K562 (cell line): ENCODE results near the gene FAM171A2. TPM values are rescaled to one million over a fixed set of nuclear protein-coding genes. Genes with fewer than 3 reads are reported as not detected.

Source experiments
- ATAC-seq: fragments of 200-7000 bp; cut with Tn5 transposase; 3 replicates; pipeline ENCODE4 v1.9.1; 2020; ENCODE audit warnings: moderate library complexity
- BruUV-seq: library from RNA; stranded (reverse); fragments of 400-500 nt; replicated peaks from 2 replicates; lab custom pipeline; 2021; lab: Mats Ljungman, UMichigan
- CTCF ChIA-PET: fragments of 300-600 bp; formaldehyde crosslinking; extraction: SDS; loops from one replicate; lab custom pipeline; 2021; ENCODE audit warnings: low intra/inter-chr PET ratio; lab: Yijun Ruan, JAX
- POLR2A ChIA-PET: fragments of 300-600, 350-650 bp; sonication (Branson Sonifier 250); formaldehyde crosslinking; extraction: SDS; loops from one replicate; lab custom pipeline; 2021; ENCODE audit warnings: antibody characterized with exemption, inconsistent platforms; lab: Yijun Ruan, JAX
- DNase-seq, 4 experiments: peaks; one replicate each; pipeline versions ENCODE4 v3.0.0 to v3.0.0-alpha.2; 2011 to 2018; ENCODE audit warnings: low spot score in 3 of 4, mixed read lengths in 3 of 4; ENCODE audit errors: extremely low read depth in 1 of 4
- FAIRE-seq: peaks from 2 replicates; lab custom pipeline; 2011; peaks lifted over from hg19 to GRCh38; lab: Jason Lieb, UNC
- H2AFZ ChIP-seq: 2 replicates; pipeline ENCODE4 v1.6.0; 2011; ENCODE audit warnings: low read depth, low read length, control low read depth, inconsistent platforms
- H3K27ac ChIP-seq: fragments of 200-600 bp; 3 replicates; pipeline ENCODE4 v1.8.0; 2011; ENCODE audit warnings: low read depth, mild to moderate bottlenecking, control low read depth, inconsistent platforms, low read length, moderate library complexity, mixed read lengths; ENCODE audit errors: extremely low read depth
- H3K27me3 ChIP-seq, 2 experiments: fragments of 300-600 bp in 1 of 2; 2 replicates in 1 of 2; 3 replicates in 1 of 2; pipeline versions ENCODE4 v1.6.0 to v1.8.0; 2011; ENCODE audit warnings: inconsistent platforms in 2 of 2, low read length in 2 of 2, mild to moderate bottlenecking in 1 of 2, mixed read lengths in 1 of 2, moderate library complexity in 1 of 2; ENCODE audit not compliant: control insufficient read depth in 2 of 2, insufficient read depth in 2 of 2
- H3K36me3 ChIP-seq: fragments of 300-600 bp; 3 replicates; pipeline ENCODE4 v1.8.0; 2011; ENCODE audit warnings: mild to moderate bottlenecking, low read length, inconsistent platforms; ENCODE audit not compliant: control insufficient read depth, insufficient read depth
- H3K4me1 ChIP-seq, 2 experiments: fragments of 200-600 bp in 1 of 2; replicated peaks in 1 of 2; 2 replicates in 1 of 2; 3 replicates in 1 of 2; pipeline versions ENCODE4 v1.5.1 to v1.8.0; 2011; ENCODE audit warnings: inconsistent platforms in 2 of 2, low read length in 2 of 2, mild to moderate bottlenecking in 1 of 2, mixed read lengths in 1 of 2, moderate library complexity in 1 of 2; ENCODE audit not compliant: control insufficient read depth in 2 of 2, insufficient read depth in 2 of 2
- H3K4me2 ChIP-seq: 2 replicates; pipeline ENCODE4 v1.6.1; 2011; ENCODE audit warnings: low read length, control low read depth, inconsistent platforms, mixed read lengths; ENCODE audit not compliant: insufficient read depth
- H3K4me3 ChIP-seq: fragments of 200-600 bp; sonication (generic), shearing (Covaris generic); 2 replicates; pipeline ENCODE4 v1.5.1; 2016; ENCODE audit warnings: control low read depth, inconsistent platforms
- H3K79me2 ChIP-seq: fragments of 200-600 bp; 3 replicates; pipeline ENCODE4 v1.8.0; 2011; ENCODE audit warnings: low read length, inconsistent platforms; ENCODE audit not compliant: control insufficient read depth, insufficient read depth
- H3K9ac ChIP-seq, 2 experiments: 2 replicates each; pipeline versions ENCODE4 v1.6.0 to v1.6.1; 2011; ENCODE audit warnings: low read depth in 2 of 2, low read length in 2 of 2, control low read depth in 1 of 2, inconsistent platforms in 1 of 2, mild to moderate bottlenecking in 1 of 2, mixed read lengths in 1 of 2; ENCODE audit not compliant: insufficient read depth in 1 of 2
- H3K9me1 ChIP-seq: one replicate; pipeline ENCODE4 v1.6.0; 2011; ENCODE audit warnings: inconsistent platforms, mild to moderate bottlenecking, low read length, moderate library complexity; ENCODE audit not compliant: control insufficient read depth, insufficient read depth
- H3K9me3 ChIP-seq: replicated peaks from 2 replicates; pipeline ENCODE4 v1.5.1; 2011; ENCODE audit warnings: low read depth, low read length, inconsistent platforms; ENCODE audit not compliant: control insufficient read depth, insufficient read depth
- H4K20me1 ChIP-seq: replicated peaks from 2 replicates; pipeline ENCODE4 v1.6.1; 2011; ENCODE audit warnings: low read length, inconsistent platforms, mixed read lengths; ENCODE audit not compliant: control insufficient read depth, insufficient read depth
- ADNP ChIP-seq: fragments of 200-800 bp; sonication (Bioruptor generic); IDR thresholded peaks from 2 replicates; pipeline ENCODE4 v1.6.1; 2016; ENCODE audit warnings: missing genetic modification characterization, missing compliant biosample characterization
- ARNT ChIP-seq, 2 experiments: fragments of 450-650 bp; IDR thresholded peaks; 2 replicates each; pipeline ENCODE4 v1.6.1; 2016; ENCODE audit warnings: mild to moderate bottlenecking in 1 of 2
- BHLHE40 ChIP-seq: IDR thresholded peaks from 2 replicates; pipeline ENCODE4 v1.6.1; 2011; ENCODE audit warnings: low read length, improper control_type of control experiment
- CREB1 ChIP-seq, 2 experiments: sonication (generic) in 1 of 2; formaldehyde crosslinking in 1 of 2; IDR thresholded peaks; 2 replicates each; pipeline versions ENCODE4 v1.6.1 to v1.8.0; 2012 to 2022; ENCODE audit warnings: inconsistent platforms in 1 of 2, mild to moderate bottlenecking in 1 of 2, missing genetic modification reagents in 1 of 2, moderate library complexity in 1 of 2
- CXXC5 ChIP-seq: fragments of 250-450 bp; sonication (Bioruptor Pico); IDR thresholded peaks from 2 replicates; pipeline ENCODE4 v1.8.0; 2022; ENCODE audit warnings: inconsistent platforms, mild to moderate bottlenecking, moderate library complexity
- ETV6 ChIP-seq, 3 experiments: fragments of 150-350 bp in 1 of 3; sonication (generic) in 1 of 3; formaldehyde crosslinking in 1 of 3; IDR thresholded peaks; 2 replicates each; pipeline versions ENCODE4 v1.6.1 to v1.8.0; 2014 to 2022; ENCODE audit warnings: borderline replicate concordance in 2 of 3, low read depth in 2 of 3, antibody characterized with exemption in 1 of 3, low read length in 1 of 3, mild to moderate bottlenecking in 1 of 3, missing genetic modification reagents in 1 of 3
- FOXA3 ChIP-seq, 2 experiments: fragments of 450-650 bp in 1 of 2; sonication (generic) in 1 of 2; formaldehyde crosslinking; IDR thresholded peaks in 1 of 2; conservative IDR thresholded peaks in 1 of 2; 2 replicates each; pipeline versions ENCODE4 v1.4.0 to v1.8.0; 2020 to 2022; ENCODE audit warnings: mild to moderate bottlenecking in 2 of 2, missing genetic modification reagents in 1 of 2
- L3MBTL2 ChIP-seq: fragments of 450-650 bp; IDR thresholded peaks from 2 replicates; pipeline ENCODE4 v1.6.1; 2016; ENCODE audit warnings: mild to moderate bottlenecking, moderate library complexity
- PPARD ChIP-seq: fragments of 250-450 bp; sonication (Bioruptor Pico); IDR thresholded peaks from 2 replicates; pipeline ENCODE4 v1.8.0; 2022; ENCODE audit warnings: inconsistent platforms, mild to moderate bottlenecking, moderate library complexity
- RAD51 ChIP-seq: fragments of 450-650 bp; IDR thresholded peaks from 2 replicates; pipeline ENCODE4 v1.7.1; 2016; ENCODE audit warnings: low read depth, mild to moderate bottlenecking, borderline replicate concordance
- SIN3A ChIP-seq, 2 experiments: fragments of 150-350 bp in 1 of 2; IDR thresholded peaks; 2 replicates each; pipeline ENCODE4 v1.6.1; 2011 to 2016; ENCODE audit warnings: borderline replicate concordance in 2 of 2, low read depth in 2 of 2, low read length in 2 of 2, mild to moderate bottlenecking in 2 of 2, moderate library complexity in 2 of 2; ENCODE audit not compliant: control insufficient read depth in 1 of 2
- SOX6 ChIP-seq: fragments of 450-650 bp; IDR thresholded peaks from 2 replicates; pipeline ENCODE4 v1.6.1; 2014; ENCODE audit warnings: mild to moderate bottlenecking
- TBL1XR1 ChIP-seq, 2 experiments: IDR thresholded peaks; 2 replicates each; pipeline ENCODE4 v1.6.1; 2012; ENCODE audit warnings: improper control_type of control experiment in 2 of 2, low read length in 2 of 2, mild to moderate bottlenecking in 1 of 2
- TBP ChIP-seq: optimal IDR thresholded peaks from 2 replicates; pipeline ENCODE3; 2011; ENCODE audit warnings: low read depth, low read length, improper control_type of control experiment
- WGBS: fragments of 100-300 bp; shearing (Covaris generic); methylation state at CpG from one replicate; pipeline ENCODE4 v1.1.6; 2016; ENCODE audit warnings: low coverage, mixed read lengths; ENCODE audit not compliant: insufficient coverage; ENCODE audit errors: missing lambda C conversion rate; 5-methylcytosine and 5-hydroxymethylcytosine counted together
- in situ Hi-C: fragments of 300-500 bp; cut with MboI; formaldehyde crosslinking; loops from 4 replicates; pipeline ENCODE4 v1.15.0; 2018; ENCODE audit warnings: inconsistent platforms, mixed read lengths
- intact Hi-C: fragments of 100-400 bp; cut with micrococcal nuclease; formaldehyde crosslinking; loops from 2 replicates; pipeline ENCODE4 v1.14.2; 2022
- polyA plus RNA-seq, 8 experiments: library from polyadenylated mRNA; depleted of rRNA in 4 of 8; stranded (reverse) in 5 of 8; unstranded in 3 of 8; fragments of >200 nt; fragmentation: Nextera tagmentation in 2 of 8; fragmentation: Illumina TruSeq in 1 of 8; extraction: Ambion mirVana in 2 of 8; extraction: Trizol in 1 of 8; gene quantifications; 2 replicates each; pipeline versions ENCODE4 v1.2.1 to v1.2.3, GENCODE V29; 2011 to 2014; ENCODE audit warnings: inconsistent platforms in 1 of 8, missing spikeins in 1 of 8
- total RNA-seq, 7 experiments: library from RNA; depleted of rRNA in 6 of 7; stranded (reverse); fragments of >200 nt in 6 of 7; fragmentation: Illumina TruSeq in 2 of 7; extraction: Trizol in 2 of 7; gene quantifications; 2 replicates each; pipeline versions ENCODE4 v1.2.1 to v1.2.3, GENCODE V29; 2011 to 2021; ENCODE audit warnings: low replicate concordance in 1 of 7
- TF ChIP-seq, protein P1 (sequence below): fragments of 200-800 bp; sonication (Bioruptor generic); IDR thresholded peaks from 2 replicates; pipeline ENCODE4 v1.6.1; 2017; ENCODE audit warnings: missing genetic modification characterization, missing compliant biosample characterization

FAM171A2 gene
- total and polyA plus RNA-seq, 9 of the 15 experiments (the other 6 are each of a cell fraction or from before 2014, with no cell fraction given): 0.10 to 10.2 (median 2.0) TPM; not detected in 1

DNA sequence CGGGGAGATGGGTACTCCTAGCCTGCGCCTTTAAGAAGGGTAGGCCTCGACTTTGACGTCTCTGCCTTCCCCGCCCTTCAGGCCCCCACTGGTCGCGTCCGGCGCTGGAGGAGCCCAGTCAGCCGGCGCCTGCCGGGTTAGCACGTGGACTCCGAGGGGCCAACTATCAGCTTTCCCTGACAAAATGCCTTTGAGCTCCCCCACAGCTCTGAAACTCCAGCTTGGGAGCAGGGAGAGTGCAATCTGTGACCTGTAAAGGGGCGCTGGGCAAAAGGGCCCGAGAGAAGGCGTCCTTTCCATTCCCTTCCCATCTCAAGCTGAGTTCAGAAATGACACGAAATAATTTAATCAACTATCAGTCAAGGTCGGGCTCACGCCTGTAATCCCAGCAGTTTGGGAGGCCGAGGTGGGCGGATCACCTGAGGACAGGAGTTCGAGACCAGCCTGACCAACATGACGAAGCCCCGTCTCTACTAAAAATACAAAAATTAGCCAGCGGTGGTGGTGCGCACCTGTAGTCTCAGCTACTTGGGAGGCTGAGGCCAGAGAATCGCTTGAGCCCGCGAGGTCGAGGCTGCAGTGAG, 36.7 kb downstream of the FAM171A2 start:
- FAIRE-seq: peak; percentile 89
- H3K27ac ChIP-seq: peak overlapping the region; percentile 8; the same call in 1 of the 3 replicates
- peak; percentile 88 for TF ChIP-seq CXXC5 (CRISPR knock-in tag)
- TF ChIP-seq RAD51: peak; percentile 61; the same call in 1 of the 2 replicates
- TF ChIP-seq ETV6 (IDR thresholded peaks at IDR 0.05; ENCODE audit: borderline replicate concordance in 1 of 2, low read depth in 2 of 2, low read length in 1 of 2): no peak
- TF ChIP-seq ETV6 (CRISPR knock-in tag; IDR thresholded peaks at IDR 0.05; ENCODE audit: borderline replicate concordance): no peak
- TF ChIP-seq ARNT (IDR thresholded peaks at IDR 0.05): 0 out of 4 replicates have a peak, but pooled peaks of 1 of the 2 experiments have one; percentile 56
- TF ChIP-seq L3MBTL2: peak; percentile 90
- TF ChIP-seq, protein P1, sequence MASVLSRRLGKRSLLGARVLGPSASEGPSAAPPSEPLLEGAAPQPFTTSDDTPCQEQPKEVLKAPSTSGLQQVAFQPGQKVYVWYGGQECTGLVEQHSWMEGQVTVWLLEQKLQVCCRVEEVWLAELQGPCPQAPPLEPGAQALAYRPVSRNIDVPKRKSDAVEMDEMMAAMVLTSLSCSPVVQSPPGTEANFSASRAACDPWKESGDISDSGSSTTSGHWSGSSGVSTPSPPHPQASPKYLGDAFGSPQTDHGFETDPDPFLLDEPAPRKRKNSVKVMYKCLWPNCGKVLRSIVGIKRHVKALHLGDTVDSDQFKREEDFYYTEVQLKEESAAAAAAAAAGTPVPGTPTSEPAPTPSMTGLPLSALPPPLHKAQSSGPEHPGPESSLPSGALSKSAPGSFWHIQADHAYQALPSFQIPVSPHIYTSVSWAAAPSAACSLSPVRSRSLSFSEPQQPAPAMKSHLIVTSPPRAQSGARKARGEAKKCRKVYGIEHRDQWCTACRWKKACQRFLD (CRISPR knock-in tag): peak; percentile 66; the same call in 1 of the 2 replicates
- TF ChIP-seq PPARD (CRISPR knock-in tag): no peak
- TF ChIP-seq CREB1 (IDR thresholded peaks at IDR 0.05): peak; percentile 36; the same call in 1 of the 2 replicates
- TF ChIP-seq CREB1 (CRISPR knock-in tag; IDR thresholded peaks at IDR 0.05): peak; percentile 46; the same call in 1 of the 2 replicates
- TF ChIP-seq TBP: peak; percentile 39
- TF ChIP-seq SIN3A (IDR thresholded peaks at IDR 0.05; ENCODE audit: borderline replicate concordance in 2 of 2, control insufficient read depth in 1 of 2, low read depth in 2 of 2, low read length in 2 of 2): peak; percentile 70 to 90; a peak in 3 of 4 replicates
- TF ChIP-seq SOX6: peak; percentile 29; the same call in 1 of the 2 replicates
- 0 out of 2 replicates have a peak, but pooled peaks have one; percentile 6 for TF ChIP-seq ADNP (tag)
- TF ChIP-seq BHLHE40: peak; percentile 97
- no peak for TF ChIP-seq TBL1XR1 (IDR thresholded peaks at IDR 0.05; ENCODE audit: low read length in 2 of 2)
- peak in 1 of 2 experiments; percentile 65; a peak in 1 of 4 replicates for TF ChIP-seq FOXA3 (CRISPR knock-in tag; conservative IDR thresholded peaks at IDR 0.05 in 1 of 2, IDR thresholded peaks at IDR 0.05 in 1 of 2)

More for the DNA sequence above, 36.7 kb downstream of the FAM171A2 start:
- H4K20me1 ChIP-seq: no peaks in the 10 kb centered on the region
- peak; percentile 84 for ATAC-seq
- peak overlapping the region; percentile 58 for H2AFZ ChIP-seq
- no peaks in the 10 kb centered on the region for H3K27me3 ChIP-seq
- H3K79me2 ChIP-seq: peaks cover 30% of the 10 kb centered on the region
- DNase-seq: peak; percentile 89 to 97 (median 92)
- in situ Hi-C loops (loop anchor here (5.0 to 25.0 kb wide), 2 partner anchors 115 to 390 kb away; partner anchors contain the start of gene PPY), intact Hi-C loops (no loop called here)
- H3K9me1 ChIP-seq: no peaks in the 10 kb centered on the region
- WGBS: 39% methylated on average over 21 of the region's 31 CpGs
- BruUV-seq: no TSS peak
- no peak overlapping the region for H3K4me3 ChIP-seq
- H3K4me2 ChIP-seq: peak overlapping the region; percentile 51; the same call in 1 of the 2 replicates
- CTCF ChIA-PET: interaction anchor here (3.6 kb wide), 1 partner anchor 116 kb away, joined by 16 read pairs; no protein-coding TSS in a partner anchor
- H3K36me3 ChIP-seq: peaks cover 12% of the 10 kb centered on the region; the same call in 2 of the 3 replicates
- POLR2A ChIA-PET: interaction anchor here (0.6 to 1.0 kb wide), 9 partner anchors 9 to 131 kb away, joined by 3 to 7 read pairs (median 3); no protein-coding TSS in a partner anchor
- no peaks in the 10 kb centered on the region for H3K9me3 ChIP-seq
- H3K9ac ChIP-seq: peak overlapping the region in 1 of 2 experiments; percentile 74; a peak in 1 of 4 replicates
- peaks cover 11 to 58% of the 10 kb centered on the region in 2 experiments; a peak in 4 of 5 replicates for H3K4me1 ChIP-seq
